Measurements from ENCODE around the gene DOK4.

DNA sequence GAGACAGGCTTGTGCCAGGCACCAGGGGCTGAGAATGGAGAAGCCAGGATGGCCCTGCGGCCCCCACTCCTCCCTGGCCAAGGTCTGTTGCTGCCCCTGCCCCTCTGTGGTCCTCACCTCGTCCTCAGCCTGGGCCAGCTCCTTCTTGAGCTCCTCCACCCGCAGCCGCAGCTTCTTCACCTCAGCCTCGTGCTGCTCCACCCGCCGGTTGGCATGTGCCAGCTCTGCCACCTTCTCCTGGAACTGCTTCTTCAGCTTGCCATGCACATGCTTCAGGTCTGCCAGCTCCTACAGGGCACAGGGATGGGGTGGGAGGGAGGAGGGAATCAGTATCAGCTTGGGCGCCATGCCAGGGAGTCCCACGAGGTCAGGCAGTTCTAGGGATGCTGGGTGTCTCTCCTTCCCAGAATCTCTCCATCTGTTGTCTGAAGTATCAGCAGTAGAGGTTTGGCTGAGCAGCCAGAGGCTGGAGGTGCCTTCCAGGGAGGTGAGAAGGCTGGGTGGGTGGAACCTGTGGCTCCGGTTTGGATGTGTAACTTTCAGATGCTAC is 30.0 kb upstream of the DOK4 start:
- TF ChIP-seq POLR2AphosphoS5 (IDR thresholded peaks at IDR 0.05; ENCODE audit: low read depth, low read length) (no peak), TCF7L2 (IDR thresholded peaks at IDR 0.05; ENCODE audit: low read depth, low read length) (no peak)
- TF ChIP-seq, protein P1, sequence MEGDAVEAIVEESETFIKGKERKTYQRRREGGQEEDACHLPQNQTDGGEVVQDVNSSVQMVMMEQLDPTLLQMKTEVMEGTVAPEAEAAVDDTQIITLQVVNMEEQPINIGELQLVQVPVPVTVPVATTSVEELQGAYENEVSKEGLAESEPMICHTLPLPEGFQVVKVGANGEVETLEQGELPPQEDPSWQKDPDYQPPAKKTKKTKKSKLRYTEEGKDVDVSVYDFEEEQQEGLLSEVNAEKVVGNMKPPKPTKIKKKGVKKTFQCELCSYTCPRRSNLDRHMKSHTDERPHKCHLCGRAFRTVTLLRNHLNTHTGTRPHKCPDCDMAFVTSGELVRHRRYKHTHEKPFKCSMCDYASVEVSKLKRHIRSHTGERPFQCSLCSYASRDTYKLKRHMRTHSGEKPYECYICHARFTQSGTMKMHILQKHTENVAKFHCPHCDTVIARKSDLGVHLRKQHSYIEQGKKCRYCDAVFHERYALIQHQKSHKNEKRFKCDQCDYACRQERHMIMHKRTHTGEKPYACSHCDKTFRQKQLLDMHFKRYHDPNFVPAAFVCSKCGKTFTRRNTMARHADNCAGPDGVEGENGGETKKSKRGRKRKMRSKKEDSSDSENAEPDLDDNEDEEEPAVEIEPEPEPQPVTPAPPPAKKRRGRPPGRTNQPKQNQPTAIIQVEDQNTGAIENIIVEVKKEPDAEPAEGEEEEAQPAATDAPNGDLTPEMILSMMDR (IDR thresholded peaks at IDR 0.05), result no peak

All from Panc1 (cell line).